Measurements from ENCODE around the gene AKAP7.
A peak's percentile ranks its signal among the peaks of the same experiment; 100 is the strongest.

The AKAP7 gene

GRCh38 chr6:131134220-131134979 is 867 bp upstream of the AKAP7 start:
- no peak overlapping the region for H3K27ac ChIP-seq (ENCODE audit: low read depth, low read length)
- H3K9ac ChIP-seq (ENCODE audit: low read depth, low read length), result peak overlapping the region; percentile 68; the same call in 1 of the 2 replicates
- 95% methylated on average over 14 of the region's 14 CpGs for WGBS
- H3K27me3 ChIP-seq (ENCODE audit: insufficient read depth, low read length), result peaks cover 19% of the 10 kb centered on the region; the same call in 1 of the 2 replicates
- H3K36me3 ChIP-seq (ENCODE audit: insufficient read depth, low read length), result no peaks in the 10 kb centered on the region
- peaks cover 7% of the 10 kb centered on the region; the same call in 1 of the 2 replicates for H3K4me1 ChIP-seq (ENCODE audit: insufficient read depth, low read length)
- no peaks in the 10 kb centered on the region for H3K9me3 ChIP-seq (ENCODE audit: insufficient read depth, low read depth, low read length)
- H3K4me3 ChIP-seq (ENCODE audit: low read length), result peak overlapping the region; percentile 54

DNA sequence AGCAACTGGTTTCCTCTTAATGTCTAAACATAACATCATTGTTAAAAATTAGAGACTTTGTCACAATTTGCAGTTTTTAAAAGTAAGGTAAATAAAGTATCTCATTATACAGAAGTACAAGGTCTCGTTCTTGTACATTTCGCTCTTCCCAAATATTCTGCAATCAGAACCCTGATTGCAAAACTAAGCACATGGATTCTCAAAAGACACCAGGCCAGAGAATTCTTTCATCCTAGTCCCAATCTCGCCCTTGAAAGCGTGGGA is 355 bp upstream of the AKAP7 start:
- 0 out of 2 replicates have a peak overlapping the region, but pooled peaks have one; percentile 46 for H3K27ac ChIP-seq (ENCODE audit: low read depth, low read length)
- H3K27me3 ChIP-seq (ENCODE audit: insufficient read depth, low read length), result peaks cover 19% of the 10 kb centered on the region; the same call in 1 of the 2 replicates
- WGBS, result 40% methylated on average over 4 of the region's 4 CpGs
- H3K9ac ChIP-seq (ENCODE audit: low read depth, low read length), result peak overlapping the region; percentile 68
- H3K36me3 ChIP-seq (ENCODE audit: insufficient read depth, low read length), result no peaks in the 10 kb centered on the region
- peaks cover 7% of the 10 kb centered on the region; the same call in 1 of the 2 replicates for H3K4me1 ChIP-seq (ENCODE audit: insufficient read depth, low read length)
- H3K9me3 ChIP-seq (ENCODE audit: insufficient read depth, low read depth, low read length), result no peaks in the 10 kb centered on the region
- H3K4me3 ChIP-seq (ENCODE audit: low read length), result peak overlapping the region; percentile 54

DNA sequence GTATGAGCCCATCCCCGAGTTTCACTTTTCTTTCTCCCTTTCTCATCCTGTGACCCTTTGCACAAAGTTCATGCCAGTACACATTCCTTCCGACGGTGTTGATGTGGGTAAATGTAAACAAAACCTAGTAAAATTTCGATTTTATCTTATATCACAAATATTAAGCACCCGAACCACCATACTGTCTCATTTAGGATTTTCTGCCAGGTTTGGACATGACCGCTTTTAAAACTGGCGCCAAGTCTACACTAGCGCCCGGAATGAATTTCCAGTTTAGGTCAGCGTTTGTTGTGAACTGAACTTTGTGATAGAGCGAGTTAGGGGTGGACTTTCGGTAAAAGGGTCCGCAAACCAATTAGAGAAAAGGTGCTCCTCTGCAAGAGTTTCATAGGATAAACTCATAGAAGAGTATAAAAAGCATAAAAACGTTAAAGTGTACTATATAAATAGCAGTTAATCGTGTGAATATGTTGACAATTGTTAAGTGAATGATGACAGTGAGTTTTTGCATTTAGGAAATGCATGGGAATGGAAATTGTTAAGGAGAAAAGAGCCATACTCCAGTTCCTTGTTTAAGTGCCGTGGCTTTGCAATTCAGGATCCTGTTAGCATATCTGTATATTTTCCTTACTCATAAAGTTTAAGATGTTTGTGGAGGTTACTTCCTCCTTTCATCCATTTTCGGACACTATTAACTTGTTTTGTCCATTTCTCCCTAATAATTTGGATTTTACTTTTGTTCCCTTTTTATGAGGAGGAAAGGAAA is 937 bp downstream of the AKAP7 start:
- 62% methylated on average over 14 of the region's 17 CpGs for WGBS
- H3K27ac ChIP-seq (ENCODE audit: low read depth, low read length), result no peak overlapping the region

GRCh38 chr6:131139599-131139998 is 4.3 kb downstream of the AKAP7 start:
- peaks cover 13% of the 10 kb centered on the region; the same call in 1 of the 2 replicates for H3K27me3 ChIP-seq (ENCODE audit: insufficient read depth, low read length)
- H3K27ac ChIP-seq (ENCODE audit: low read depth, low read length), result no peak overlapping the region
- H3K4me1 ChIP-seq (ENCODE audit: insufficient read depth, low read length), result peaks cover 4% of the 10 kb centered on the region; the same call in 1 of the 2 replicates
- H3K4me3 ChIP-seq (ENCODE audit: low read length), result no peak overlapping the region
- peaks cover 5% of the 10 kb centered on the region for H3K9me3 ChIP-seq (ENCODE audit: insufficient read depth, low read depth, low read length)
- 88% methylated on average over 4 of the region's 4 CpGs for WGBS
- no peak overlapping the region for H3K9ac ChIP-seq (ENCODE audit: low read depth, low read length)
- no peaks in the 10 kb centered on the region for H3K36me3 ChIP-seq (ENCODE audit: insufficient read depth, low read length)

More for the DNA sequence above, 937 bp downstream of the AKAP7 start:
- no peaks in the 10 kb centered on the region for H3K36me3 ChIP-seq (ENCODE audit: insufficient read depth, low read length)
- H3K9ac ChIP-seq (ENCODE audit: low read depth, low read length), result peak overlapping the region; percentile 68
- H3K4me1 ChIP-seq (ENCODE audit: insufficient read depth, low read length), result peaks cover 7% of the 10 kb centered on the region; the same call in 1 of the 2 replicates
- no peaks in the 10 kb centered on the region for H3K9me3 ChIP-seq (ENCODE audit: insufficient read depth, low read depth, low read length)
- peak overlapping the region; percentile 54 for H3K4me3 ChIP-seq (ENCODE audit: low read length)
- peaks cover 19% of the 10 kb centered on the region; the same call in 1 of the 2 replicates for H3K27me3 ChIP-seq (ENCODE audit: insufficient read depth, low read length)

- Histone ChIP-seq H3K9ac (ENCODE audit: low read depth, low read length) (no peak overlapping the region), H3K9me3 (ENCODE audit: insufficient read depth, low read depth, low read length) (peaks cover 5% of the 10 kb centered on the region), H3K36me3 (ENCODE audit: insufficient read depth, low read length) (0 out of 2 replicates have a peak, but pooled peaks cover 3% of the 10 kb centered on the region), H3K4me3 (ENCODE audit: low read length) (no peak overlapping the region), H3K27ac (ENCODE audit: low read depth, low read length) (no peak overlapping the region), H3K27me3 (ENCODE audit: insufficient read depth, low read length) (no peaks in the 10 kb centered on the region), H3K4me1 (ENCODE audit: insufficient read depth, low read length) (no peaks in the 10 kb centered on the region)
- 95% methylated on average over 3 of the region's 3 CpGs for WGBS
Measured at GRCh38 chr6:131143319-131143718, 8.1 kb downstream of the AKAP7 start.

GRCh38 chr6:131146865-131147264 is 11.6 kb downstream of the AKAP7 start:
- Histone ChIP-seq H3K27me3 (ENCODE audit: insufficient read depth, low read length) (no peaks in the 10 kb centered on the region), H3K36me3 (ENCODE audit: insufficient read depth, low read length) (0 out of 2 replicates have a peak, but pooled peaks cover 3% of the 10 kb centered on the region), H3K9ac (ENCODE audit: low read depth, low read length) (no peak overlapping the region), H3K4me1 (ENCODE audit: insufficient read depth, low read length) (no peaks in the 10 kb centered on the region), H3K4me3 (ENCODE audit: low read length) (no peak overlapping the region), H3K9me3 (ENCODE audit: insufficient read depth, low read depth, low read length) (peaks cover 5% of the 10 kb centered on the region), H3K27ac (ENCODE audit: low read depth, low read length) (no peak overlapping the region)
- 93% methylated on average over 2 of the region's 2 CpGs for WGBS

GRCh38 chr6:131156411-131156810 is 21.1 kb downstream of the AKAP7 start:
- WGBS, result 91% methylated on average over 2 of the region's 2 CpGs
- Histone ChIP-seq H3K27ac (ENCODE audit: low read depth, low read length) (no peak overlapping the region), H3K9ac (ENCODE audit: low read depth, low read length) (no peak overlapping the region), H3K27me3 (ENCODE audit: insufficient read depth, low read length) (no peaks in the 10 kb centered on the region), H3K4me1 (ENCODE audit: insufficient read depth, low read length) (peaks cover 16% of the 10 kb centered on the region), H3K9me3 (ENCODE audit: insufficient read depth, low read depth, low read length) (no peaks in the 10 kb centered on the region), H3K36me3 (ENCODE audit: insufficient read depth, low read length) (no peaks in the 10 kb centered on the region), H3K4me3 (ENCODE audit: low read length) (no peak overlapping the region)

- no peaks in the 10 kb centered on the region for H3K36me3 ChIP-seq (ENCODE audit: insufficient read depth, low read length)
- no peaks in the 10 kb centered on the region for H3K27me3 ChIP-seq (ENCODE audit: insufficient read depth, low read length)
- no peaks in the 10 kb centered on the region for H3K9me3 ChIP-seq (ENCODE audit: insufficient read depth, low read depth, low read length)
- no peak overlapping the region for H3K4me3 ChIP-seq (ENCODE audit: low read length)
- 92% methylated on average over 2 of the region's 2 CpGs for WGBS
- peaks cover 43% of the 10 kb centered on the region for H3K4me1 ChIP-seq (ENCODE audit: insufficient read depth, low read length)
- no peak overlapping the region for H3K27ac ChIP-seq (ENCODE audit: low read depth, low read length)
- H3K9ac ChIP-seq (ENCODE audit: low read depth, low read length), result no peak overlapping the region
Measured at GRCh38 chr6:131159578-131159977, 24.3 kb downstream of the AKAP7 start.

DNA sequence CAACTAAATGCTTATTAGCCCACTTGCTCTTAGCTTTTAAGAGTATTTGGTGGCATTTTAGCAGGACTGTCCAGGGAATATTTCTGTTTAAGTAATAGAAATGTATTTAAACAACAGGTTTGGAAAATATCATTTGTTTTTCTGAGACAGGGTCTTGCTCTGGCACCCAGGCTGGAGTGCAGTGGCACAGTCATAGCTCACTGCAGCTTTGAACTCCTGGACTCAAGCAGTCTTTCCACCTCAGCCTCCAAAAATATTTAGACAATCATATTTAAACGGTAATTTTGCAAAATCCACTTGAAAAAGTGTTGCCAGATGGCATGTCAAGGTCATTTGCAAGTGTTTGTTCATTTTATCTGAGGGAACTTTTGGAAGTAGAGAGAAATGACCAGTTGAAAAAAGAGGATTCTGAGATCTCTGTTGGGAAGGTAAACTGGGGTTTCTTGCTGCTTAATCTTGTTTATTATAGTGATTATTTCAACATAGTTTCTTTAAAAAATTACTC is 25.0 kb downstream of the AKAP7 start:
- 52% methylated on average over 1 of the region's 1 CpG for WGBS
- H3K27me3 ChIP-seq (ENCODE audit: insufficient read depth, low read length), result no peaks in the 10 kb centered on the region
- no peak overlapping the region for H3K4me3 ChIP-seq (ENCODE audit: low read length)
- H3K36me3 ChIP-seq (ENCODE audit: insufficient read depth, low read length), result no peaks in the 10 kb centered on the region
- no peak overlapping the region for H3K27ac ChIP-seq (ENCODE audit: low read depth, low read length)
- no peaks in the 10 kb centered on the region for H3K9me3 ChIP-seq (ENCODE audit: insufficient read depth, low read depth, low read length)
- peaks cover 43% of the 10 kb centered on the region for H3K4me1 ChIP-seq (ENCODE audit: insufficient read depth, low read length)
- H3K9ac ChIP-seq (ENCODE audit: low read depth, low read length), result no peak overlapping the region

DNA sequence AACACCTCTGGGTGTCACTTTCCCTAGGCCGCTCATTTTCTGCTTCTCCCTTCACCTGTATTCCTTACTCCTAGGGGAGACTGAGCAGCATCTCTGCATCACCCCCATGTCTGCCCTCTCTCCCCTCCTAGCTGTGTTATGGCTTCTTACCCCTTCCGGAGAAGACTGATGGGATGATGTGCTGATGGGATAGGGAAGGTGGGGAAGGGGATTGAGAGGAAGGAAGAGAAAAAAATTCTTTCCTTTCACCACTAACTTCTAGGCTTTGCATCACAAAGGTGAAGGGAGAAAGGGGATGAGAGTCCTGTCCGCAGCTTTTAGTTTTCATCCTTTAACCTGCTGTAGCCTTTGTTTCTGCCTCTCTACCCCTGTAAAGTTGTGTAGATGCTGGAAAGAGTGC is 26.7 kb downstream of the AKAP7 start:
- Histone ChIP-seq H3K27me3 (ENCODE audit: insufficient read depth, low read length) (no peaks in the 10 kb centered on the region), H3K9me3 (ENCODE audit: insufficient read depth, low read depth, low read length) (no peaks in the 10 kb centered on the region), H3K27ac (ENCODE audit: low read depth, low read length) (peak overlapping the region; percentile 61; the same call in 1 of the 2 replicates), H3K36me3 (ENCODE audit: insufficient read depth, low read length) (no peaks in the 10 kb centered on the region), H3K4me3 (ENCODE audit: low read length) (no peak overlapping the region; the same call in 1 of the 2 replicates), H3K9ac (ENCODE audit: low read depth, low read length) (no peak overlapping the region), H3K4me1 (ENCODE audit: insufficient read depth, low read length) (peaks cover 43% of the 10 kb centered on the region)
- 57% methylated on average over 2 of the region's 3 CpGs for WGBS

- WGBS, result 91% methylated on average over 1 of the region's 1 CpG
- Histone ChIP-seq H3K4me3 (ENCODE audit: low read length) (no peak overlapping the region), H3K27ac (ENCODE audit: low read depth, low read length) (no peak overlapping the region), H3K9me3 (ENCODE audit: insufficient read depth, low read depth, low read length) (no peaks in the 10 kb centered on the region), H3K9ac (ENCODE audit: low read depth, low read length) (no peak overlapping the region), H3K36me3 (ENCODE audit: insufficient read depth, low read length) (no peaks in the 10 kb centered on the region), H3K27me3 (ENCODE audit: insufficient read depth, low read length) (no peaks in the 10 kb centered on the region), H3K4me1 (ENCODE audit: insufficient read depth, low read length) (peaks cover 43% of the 10 kb centered on the region)
Measured at GRCh38 chr6:131163886-131164285, 28.6 kb downstream of the AKAP7 start.

Measured in HUES64 (cell line).